GM19043 (cell line): Measurements from ENCODE around the gene EDN1.

ENCODE experiments used
- ATAC-seq: cut with Tn5 transposase; IDR thresholded peaks from one replicate; pipeline ENCODE4 v1.9.1; 2021; ENCODE audit warnings: low read depth; ENCODE audit not compliant: unreplicated experiment

EDN1 gene

DNA sequence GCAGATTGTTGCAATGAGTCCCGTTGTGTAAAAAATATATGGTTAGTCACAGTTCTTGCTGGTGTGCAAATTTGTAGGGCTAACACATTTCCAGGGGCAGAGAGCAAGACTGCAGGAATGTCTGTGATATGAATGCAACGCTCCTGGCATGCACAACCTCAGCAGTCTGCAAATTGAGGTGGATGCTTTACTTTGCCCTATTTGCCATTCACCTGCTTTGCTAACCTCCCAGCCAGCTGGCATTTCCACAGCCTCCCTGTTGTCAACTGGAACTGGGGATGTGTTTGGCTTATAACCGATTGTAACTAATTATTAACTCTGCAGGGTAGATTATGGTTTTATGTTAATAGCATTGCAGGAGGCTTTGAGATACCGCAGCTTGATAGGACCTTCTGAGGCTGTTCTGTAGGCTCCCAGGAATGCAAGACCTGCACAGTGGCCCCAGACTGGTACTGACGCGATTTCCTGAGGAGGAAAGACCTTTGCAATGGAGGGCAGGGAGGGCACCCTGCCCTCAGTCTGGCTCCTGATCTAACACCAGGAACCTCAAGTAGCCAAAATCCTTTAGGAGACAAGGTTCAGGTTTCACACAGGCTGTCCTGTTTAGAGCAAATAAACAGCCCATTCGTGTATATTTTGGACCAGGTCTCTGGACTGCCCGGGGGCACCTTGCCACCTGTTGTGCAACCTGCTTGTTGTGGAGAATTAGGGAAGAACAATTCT lies 53.4 kb downstream of the EDN1 start:
- ATAC-seq, result no peak

DNA sequence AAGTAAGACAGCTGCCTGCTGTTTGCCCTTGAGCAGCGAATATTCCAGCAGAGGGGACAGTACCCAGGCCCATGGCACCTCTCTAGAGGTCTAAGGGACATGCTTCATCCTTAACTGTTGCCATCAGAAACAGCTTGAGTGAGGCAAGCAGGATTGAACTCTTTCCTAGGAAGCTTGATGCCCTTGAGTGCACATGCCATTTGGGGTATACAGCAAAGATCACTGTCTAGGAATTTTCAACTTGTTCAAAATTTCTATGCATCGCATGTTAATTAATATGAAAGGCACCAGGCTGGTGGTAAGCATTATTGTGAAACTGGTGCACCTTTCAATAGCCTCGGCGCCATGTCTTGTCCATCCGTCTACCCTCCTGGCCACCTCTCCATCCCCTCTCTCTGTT lies 54.1 kb downstream of the EDN1 start:
- no peak for ATAC-seq

DNA sequence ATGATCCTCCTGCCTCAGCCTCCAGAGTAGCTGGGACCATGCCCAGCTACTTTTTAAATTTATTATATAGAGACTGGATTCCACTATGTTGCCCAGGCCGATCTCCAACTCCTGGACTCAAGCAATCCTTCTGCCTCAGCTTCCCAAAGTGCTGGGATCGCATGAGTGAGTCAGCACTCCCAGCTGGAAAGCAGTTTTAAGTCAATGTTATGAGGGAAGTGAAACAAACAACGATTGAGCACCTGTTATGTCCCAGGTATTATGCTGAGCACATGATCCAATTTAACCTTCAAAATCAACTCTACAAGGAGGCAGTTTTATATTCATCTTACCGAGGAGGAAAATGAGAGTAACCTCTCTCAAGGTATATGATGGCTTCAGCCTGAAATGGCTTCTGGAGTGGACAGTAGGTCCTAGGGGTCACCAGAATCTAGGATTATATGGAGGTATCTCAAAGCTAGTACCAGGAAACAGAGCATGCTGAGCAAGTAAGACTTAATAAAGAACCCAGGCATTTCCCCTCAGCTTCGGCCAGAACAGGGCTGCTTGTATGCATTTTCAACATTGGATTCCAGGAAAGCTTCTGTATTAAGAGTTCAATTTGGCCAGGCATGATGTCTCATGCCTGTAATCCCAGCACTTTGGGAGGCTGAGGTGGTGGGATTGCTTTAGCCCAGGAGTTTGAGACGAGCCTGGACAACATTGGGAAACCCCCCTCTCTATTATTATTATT lies 55.0 kb downstream of the EDN1 start:
- ATAC-seq, result no peak

DNA sequence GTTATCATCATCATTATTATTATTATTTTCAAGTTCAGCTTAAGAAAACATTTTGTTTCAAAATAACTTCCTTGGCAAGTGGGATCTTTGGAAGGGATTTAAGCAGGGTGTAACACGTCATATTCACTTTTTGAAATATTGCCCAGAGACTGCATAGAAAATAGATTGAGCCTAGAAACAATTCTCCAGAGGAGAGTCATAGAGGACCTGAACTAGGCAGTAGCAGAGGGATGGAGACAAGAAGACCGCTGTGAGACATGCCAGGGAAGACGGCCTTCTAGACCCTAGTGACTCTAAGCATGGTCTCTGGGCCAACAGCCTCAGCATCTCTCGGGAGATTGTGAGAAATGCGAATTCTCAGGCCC lies 55.5 kb downstream of the EDN1 start:
- no peak for ATAC-seq
